Measurements from ENCODE around the gene ZFHX3.

ZFHX3 gene

GRCh38 chr16:73054813-73055482 lies 7.0 kb upstream of the ZFHX3 start:
- Histone ChIP-seq H3K4me3 (peak overlapping the region; percentile 9), H3K4me1 (peaks cover 61% of the 10 kb centered on the region), H3K9me3 (no peaks in the 10 kb centered on the region), H3K27me3 (ENCODE audit: low read depth) (no peaks in the 10 kb centered on the region), H3K36me3 (replicated peaks) (no peaks in the 10 kb centered on the region)
- in situ Hi-C loops (cut with MboI; ENCODE audit: low sequenced_read_pairs) = no loop called here
- peak; percentile 68 to 80 for DNase-seq (ENCODE audit: low spot score in 2 of 2)

- Histone ChIP-seq H3K36me3 (replicated peaks) (no peaks in the 10 kb centered on the region), H3K4me3 (peak overlapping the region; percentile 9), H3K27me3 (ENCODE audit: low read depth) (no peaks in the 10 kb centered on the region), H3K9me3 (no peaks in the 10 kb centered on the region), H3K4me1 (peaks cover 61% of the 10 kb centered on the region)
- in situ Hi-C loops (cut with MboI; ENCODE audit: low sequenced_read_pairs) = no loop called here
- DNase-seq (ENCODE audit: low spot score in 2 of 2) = no peak
Measured at GRCh38 chr16:73054498-73054812, 6.5 kb upstream of the ZFHX3 start.

GRCh38 chr16:73054125-73054484 lies 6.2 kb upstream of the ZFHX3 start:
- no peaks in the 10 kb centered on the region for H3K36me3 ChIP-seq (replicated peaks)
- no peaks in the 10 kb centered on the region for H3K9me3 ChIP-seq
- H3K4me1 ChIP-seq = peaks cover 63% of the 10 kb centered on the region
- H3K4me3 ChIP-seq = no peak overlapping the region
- no peak for DNase-seq (ENCODE audit: low spot score in 2 of 2)
- in situ Hi-C loops (cut with MboI; ENCODE audit: low sequenced_read_pairs) = no loop called here
- H3K27me3 ChIP-seq (ENCODE audit: low read depth) = no peaks in the 10 kb centered on the region

GRCh38 chr16:73053364-73054124 lies 5.6 kb upstream of the ZFHX3 start:
- in situ Hi-C loops (cut with MboI; ENCODE audit: low sequenced_read_pairs) = no loop called here
- H3K27me3 ChIP-seq (ENCODE audit: low read depth) = no peaks in the 10 kb centered on the region
- H3K4me1 ChIP-seq = peaks cover 69% of the 10 kb centered on the region
- DNase-seq (ENCODE audit: low spot score in 2 of 2) = peak; percentile 70 to 71
- no peaks in the 10 kb centered on the region for H3K9me3 ChIP-seq
- H3K4me3 ChIP-seq = no peak overlapping the region
- H3K36me3 ChIP-seq (replicated peaks) = no peaks in the 10 kb centered on the region

GRCh38 chr16:73053038-73053363 lies 5.1 kb upstream of the ZFHX3 start:
- in situ Hi-C loops (cut with MboI; ENCODE audit: low sequenced_read_pairs) = no loop called here
- no peak for DNase-seq (ENCODE audit: low spot score in 2 of 2)
- Histone ChIP-seq H3K9me3 (no peaks in the 10 kb centered on the region), H3K4me1 (peaks cover 69% of the 10 kb centered on the region), H3K27me3 (ENCODE audit: low read depth) (no peaks in the 10 kb centered on the region), H3K4me3 (no peak overlapping the region), H3K36me3 (replicated peaks) (no peaks in the 10 kb centered on the region)

GRCh38 chr16:73052576-73052975 lies 4.6 kb upstream of the ZFHX3 start:
- Histone ChIP-seq H3K9me3 (no peaks in the 10 kb centered on the region), H3K27me3 (ENCODE audit: low read depth) (no peaks in the 10 kb centered on the region), H3K4me3 (no peak overlapping the region), H3K4me1 (peaks cover 69% of the 10 kb centered on the region), H3K36me3 (replicated peaks) (no peaks in the 10 kb centered on the region)
- DNase-seq (ENCODE audit: low spot score in 2 of 2) = peak; percentile 65 to 71
- in situ Hi-C loops (cut with MboI; ENCODE audit: low sequenced_read_pairs) = no loop called here

GRCh38 chr16:73051961-73052360 lies 4.0 kb upstream of the ZFHX3 start:
- Histone ChIP-seq H3K4me3 (no peak overlapping the region), H3K4me1 (peaks cover 74% of the 10 kb centered on the region), H3K9me3 (no peaks in the 10 kb centered on the region), H3K36me3 (replicated peaks) (no peaks in the 10 kb centered on the region), H3K27me3 (ENCODE audit: low read depth) (no peaks in the 10 kb centered on the region)
- in situ Hi-C loops (cut with MboI; ENCODE audit: low sequenced_read_pairs) = no loop called here
- no peak for DNase-seq (ENCODE audit: low spot score in 2 of 2)

- Histone ChIP-seq H3K27me3 (ENCODE audit: low read depth) (no peaks in the 10 kb centered on the region), H3K4me3 (no peak overlapping the region), H3K36me3 (replicated peaks) (no peaks in the 10 kb centered on the region), H3K9me3 (no peaks in the 10 kb centered on the region), H3K4me1 (peaks cover 81% of the 10 kb centered on the region)
- in situ Hi-C loops (cut with MboI; ENCODE audit: low sequenced_read_pairs) = no loop called here
- no peak for DNase-seq (ENCODE audit: low spot score in 2 of 2)
Measured at GRCh38 chr16:73051226-73051625, 3.3 kb upstream of the ZFHX3 start.

GRCh38 chr16:73050201-73051099 lies 2.5 kb upstream of the ZFHX3 start:
- Histone ChIP-seq H3K4me3 (no peak overlapping the region), H3K4me1 (peaks cover 81% of the 10 kb centered on the region), H3K9me3 (no peaks in the 10 kb centered on the region), H3K27me3 (ENCODE audit: low read depth) (no peaks in the 10 kb centered on the region), H3K36me3 (replicated peaks) (no peaks in the 10 kb centered on the region)
- in situ Hi-C loops (cut with MboI; ENCODE audit: low sequenced_read_pairs) = no loop called here
- DNase-seq (ENCODE audit: low spot score in 2 of 2) = no peak

GRCh38 chr16:73049511-73049910 lies 1.6 kb upstream of the ZFHX3 start:
- peak in 1 of 2 experiments; percentile 52 for DNase-seq (ENCODE audit: low spot score in 2 of 2)
- no peak overlapping the region for H3K4me3 ChIP-seq
- H3K27me3 ChIP-seq (ENCODE audit: low read depth) = no peaks in the 10 kb centered on the region
- in situ Hi-C loops (cut with MboI; ENCODE audit: low sequenced_read_pairs) = no loop called here
- H3K36me3 ChIP-seq (replicated peaks) = no peaks in the 10 kb centered on the region
- H3K4me1 ChIP-seq = peaks cover 83% of the 10 kb centered on the region
- no peaks in the 10 kb centered on the region for H3K9me3 ChIP-seq

GRCh38 chr16:73049091-73049490 lies 1.2 kb upstream of the ZFHX3 start:
- Histone ChIP-seq H3K27me3 (ENCODE audit: low read depth) (no peaks in the 10 kb centered on the region), H3K4me3 (peak overlapping the region; percentile 65; the same call in 1 of the 2 replicates), H3K9me3 (no peaks in the 10 kb centered on the region), H3K36me3 (replicated peaks) (no peaks in the 10 kb centered on the region), H3K4me1 (peaks cover 86% of the 10 kb centered on the region)
- DNase-seq (ENCODE audit: low spot score in 2 of 2) = no peak
- in situ Hi-C loops (cut with MboI; ENCODE audit: low sequenced_read_pairs) = no loop called here

- DNase-seq (ENCODE audit: low spot score in 2 of 2) = peak in 1 of 2 experiments; percentile 54
- Histone ChIP-seq H3K27me3 (ENCODE audit: low read depth) (no peaks in the 10 kb centered on the region), H3K4me3 (peak overlapping the region; percentile 65), H3K4me1 (peaks cover 86% of the 10 kb centered on the region), H3K9me3 (no peaks in the 10 kb centered on the region), H3K36me3 (replicated peaks) (no peaks in the 10 kb centered on the region)
- in situ Hi-C loops (cut with MboI; ENCODE audit: low sequenced_read_pairs) = no loop called here
Measured at GRCh38 chr16:73048292-73049080, 558 bp upstream of the ZFHX3 start.

GRCh38 chr16:73047221-73047535 lies 750 bp downstream of the ZFHX3 start:
- peaks cover 84% of the 10 kb centered on the region for H3K4me1 ChIP-seq
- H3K27me3 ChIP-seq (ENCODE audit: low read depth) = no peaks in the 10 kb centered on the region
- peak overlapping the region; percentile 65 for H3K4me3 ChIP-seq
- in situ Hi-C loops (cut with MboI; ENCODE audit: low sequenced_read_pairs) = no loop called here
- no peaks in the 10 kb centered on the region for H3K9me3 ChIP-seq
- no peaks in the 10 kb centered on the region for H3K36me3 ChIP-seq (replicated peaks)
- DNase-seq (ENCODE audit: low spot score in 2 of 2) = no peak
